ENCODE measurements around the gene COX14. TPM values are rescaled to one million over a fixed set of nuclear protein-coding genes. Genes with fewer than 3 reads are reported as not detected.

The COX14 gene
- total RNA-seq, 4 donors from 2014 or later: 22.1 to 107 (median 62.0) TPM

DNA sequence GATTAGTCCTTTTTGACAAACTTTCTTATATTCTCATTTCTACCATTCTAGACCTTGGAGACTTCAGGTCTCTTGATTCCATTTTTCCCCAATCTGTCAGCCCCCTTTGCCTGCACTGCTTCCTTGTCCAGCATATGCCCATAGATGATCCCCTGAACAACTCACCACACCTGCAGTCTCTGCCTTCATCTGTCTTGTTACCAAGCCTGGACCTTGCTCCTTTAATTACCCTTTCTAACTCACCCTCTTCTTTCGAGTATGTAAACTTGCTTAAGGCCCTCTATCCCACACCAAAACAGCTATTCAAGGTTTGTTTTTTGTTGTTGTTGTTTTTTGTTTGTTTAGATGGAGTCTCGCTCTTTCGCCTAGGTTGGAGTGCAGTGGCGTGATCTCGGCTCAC is 9.6 kb downstream of the COX14 start:
- H3K9me3 ChIP-seq: no peaks in the 10 kb centered on the region
- H3K27ac ChIP-seq: peak overlapping the region; percentile 5 to 43 (median 24)
- no peak for DNase-seq
- peaks cover 0 to 25% (median 7%) of the 10 kb centered on the region in 4 donors for H3K36me3 ChIP-seq
- H3K27me3 ChIP-seq: no peaks in the 10 kb centered on the region
- 67 to 81% methylated on average over 4 to 5 of the region's 5 CpGs for WGBS, 2 donors (ENCODE audit: low coverage in 1 of 2)
- TF ChIP-seq POLR2A (IDR thresholded peaks at IDR 0.05) (no peak), POLR2AphosphoS5 (IDR thresholded peaks at IDR 0.05) (no peak), EP300 (IDR thresholded peaks at IDR 0.05; ENCODE audit: low read depth) (no peak)
- TF ChIP-seq, protein P1, sequence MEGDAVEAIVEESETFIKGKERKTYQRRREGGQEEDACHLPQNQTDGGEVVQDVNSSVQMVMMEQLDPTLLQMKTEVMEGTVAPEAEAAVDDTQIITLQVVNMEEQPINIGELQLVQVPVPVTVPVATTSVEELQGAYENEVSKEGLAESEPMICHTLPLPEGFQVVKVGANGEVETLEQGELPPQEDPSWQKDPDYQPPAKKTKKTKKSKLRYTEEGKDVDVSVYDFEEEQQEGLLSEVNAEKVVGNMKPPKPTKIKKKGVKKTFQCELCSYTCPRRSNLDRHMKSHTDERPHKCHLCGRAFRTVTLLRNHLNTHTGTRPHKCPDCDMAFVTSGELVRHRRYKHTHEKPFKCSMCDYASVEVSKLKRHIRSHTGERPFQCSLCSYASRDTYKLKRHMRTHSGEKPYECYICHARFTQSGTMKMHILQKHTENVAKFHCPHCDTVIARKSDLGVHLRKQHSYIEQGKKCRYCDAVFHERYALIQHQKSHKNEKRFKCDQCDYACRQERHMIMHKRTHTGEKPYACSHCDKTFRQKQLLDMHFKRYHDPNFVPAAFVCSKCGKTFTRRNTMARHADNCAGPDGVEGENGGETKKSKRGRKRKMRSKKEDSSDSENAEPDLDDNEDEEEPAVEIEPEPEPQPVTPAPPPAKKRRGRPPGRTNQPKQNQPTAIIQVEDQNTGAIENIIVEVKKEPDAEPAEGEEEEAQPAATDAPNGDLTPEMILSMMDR (IDR thresholded peaks at IDR 0.05): no peak
- no peak overlapping the region for H3K4me3 ChIP-seq
- in situ Hi-C loops (cut with MboI; ENCODE audit: low pct_ligation_motif_present in 1 of 4, low pct_unique_long_range_greater_than_20kb in 1 of 4, low sequenced_read_pairs in 3 of 4): no loop called here
- intact Hi-C loops (cut with DNase I; ENCODE audit: low total_unique reads): no loop called here
- H3K4me1 ChIP-seq: peaks cover 6 to 46% (median 14%) of the 10 kb centered on the region in 4 donors

DNA sequence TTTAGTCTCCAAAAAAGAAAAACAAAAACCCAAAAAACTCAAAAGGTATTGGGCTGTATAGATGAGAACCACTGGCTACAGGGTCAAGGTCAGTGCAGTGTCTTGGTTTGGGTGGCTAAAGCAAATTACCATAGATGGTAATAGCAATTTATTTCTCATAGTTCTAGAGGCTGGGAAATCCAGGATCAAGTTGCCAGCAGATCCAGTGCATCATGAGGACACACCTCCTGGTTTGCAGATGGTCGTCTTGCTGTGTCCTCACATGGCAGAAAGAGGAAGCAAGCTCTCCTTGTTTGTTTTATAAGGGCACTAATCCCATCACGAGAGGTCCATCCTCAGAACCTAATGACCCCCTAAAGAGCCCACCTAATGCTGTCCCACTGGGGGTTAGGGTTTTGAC is 11.2 kb downstream of the COX14 start:
- 63 to 71% methylated on average over 1 to 2 of the region's 2 CpGs for WGBS, 2 donors (ENCODE audit: low coverage in 1 of 2)
- Histone ChIP-seq H3K4me1 (peaks cover 6 to 33% (median 11%) of the 10 kb centered on the region in 4 donors), H3K36me3 (peaks cover 0 to 25% (median 5%) of the 10 kb centered on the region in 4 donors), H3K9me3 (no peaks in the 10 kb centered on the region), H3K27ac (no peak overlapping the region), H3K27me3 (no peaks in the 10 kb centered on the region), H3K4me3 (no peak overlapping the region)
- DNase-seq: no peak
- in situ Hi-C loops (cut with MboI; ENCODE audit: low pct_ligation_motif_present in 1 of 4, low pct_unique_long_range_greater_than_20kb in 1 of 4, low sequenced_read_pairs in 3 of 4): no loop called here
- TF ChIP-seq, protein P1 (IDR thresholded peaks at IDR 0.05): no peak
- TF ChIP-seq EP300 (IDR thresholded peaks at IDR 0.05; ENCODE audit: low read depth): no peak
- TF ChIP-seq POLR2AphosphoS5 (IDR thresholded peaks at IDR 0.05): no peak
- no peak for TF ChIP-seq POLR2A (IDR thresholded peaks at IDR 0.05)
- intact Hi-C loops (cut with DNase I; ENCODE audit: low total_unique reads): no loop called here

DNA sequence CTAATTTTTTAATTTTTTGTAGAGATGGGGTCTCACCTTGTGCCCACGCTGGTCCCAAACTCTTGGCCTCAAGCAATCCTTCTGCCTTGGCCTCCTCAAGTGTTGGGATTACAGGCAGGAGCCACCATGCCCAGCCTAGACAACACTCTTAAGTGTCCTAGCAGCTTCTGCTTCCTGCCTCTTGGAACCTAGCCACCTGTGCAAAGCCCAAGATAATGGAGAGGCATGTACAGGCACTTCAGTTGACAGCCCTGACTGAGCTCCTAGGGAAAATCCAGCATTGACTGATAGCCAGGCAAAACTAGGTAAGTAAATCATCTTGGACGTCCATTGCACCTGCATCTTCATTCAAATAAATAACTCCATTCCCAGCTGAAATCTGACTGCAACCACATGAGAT is 15.5 kb downstream of the COX14 start:
- in situ Hi-C loops (cut with MboI; ENCODE audit: low pct_ligation_motif_present in 1 of 4, low pct_unique_long_range_greater_than_20kb in 1 of 4, low sequenced_read_pairs in 3 of 4): no loop called here
- WGBS, 2 donors (ENCODE audit: low coverage in 1 of 2): 87% methylated on average over 2 of the region's 2 CpGs; no CpG with 5 or more reads in 1 of the 2 donors
- DNase-seq: no peak
- intact Hi-C loops (cut with DNase I; ENCODE audit: low total_unique reads): no loop called here
- TF ChIP-seq, protein P1 (IDR thresholded peaks at IDR 0.05): no peak
- TF ChIP-seq EP300 (IDR thresholded peaks at IDR 0.05; ENCODE audit: low read depth) (no peak), POLR2AphosphoS5 (IDR thresholded peaks at IDR 0.05) (no peak), POLR2A (IDR thresholded peaks at IDR 0.05) (no peak)
- Histone ChIP-seq H3K9me3 (no peaks in the 10 kb centered on the region), H3K36me3 (peaks cover 0 to 17% (median 8%) of the 10 kb centered on the region in 4 donors), H3K4me1 (peaks cover 0 to 11% (median 0%) of the 10 kb centered on the region in 4 donors), H3K27me3 (no peaks in the 10 kb centered on the region), H3K4me3 (no peak overlapping the region), H3K27ac (no peak overlapping the region)

DNA sequence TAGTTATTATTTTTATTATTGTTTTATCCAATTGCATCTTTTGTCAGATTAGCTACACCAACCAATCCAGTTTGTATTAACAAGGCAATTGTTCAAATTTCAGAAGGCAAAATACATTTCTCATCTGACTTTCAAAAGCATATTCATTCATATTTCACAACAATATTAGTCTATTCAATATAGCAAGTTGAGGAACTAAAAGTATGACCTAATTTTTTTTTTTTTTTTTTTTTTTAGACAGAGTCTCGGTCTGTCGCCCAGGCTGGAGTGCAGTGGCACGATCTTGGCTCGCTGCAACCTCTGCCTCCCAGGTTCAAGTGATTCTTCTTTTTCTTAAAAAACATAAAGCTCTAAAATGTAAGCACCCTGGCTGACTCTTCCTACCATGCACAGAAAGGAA is 17.3 kb downstream of the COX14 start:
- in situ Hi-C loops (cut with MboI; ENCODE audit: low pct_ligation_motif_present in 1 of 4, low pct_unique_long_range_greater_than_20kb in 1 of 4, low sequenced_read_pairs in 3 of 4): no loop called here
- Histone ChIP-seq H3K4me1 (peaks cover 0 to 4% (median 0%) of the 10 kb centered on the region in 4 donors), H3K27me3 (no peaks in the 10 kb centered on the region), H3K36me3 (peaks cover 0 to 27% (median 12%) of the 10 kb centered on the region in 4 donors), H3K4me3 (no peak overlapping the region), H3K27ac (no peak overlapping the region), H3K9me3 (no peaks in the 10 kb centered on the region)
- intact Hi-C loops (cut with DNase I; ENCODE audit: low total_unique reads): no loop called here
- DNase-seq: no peak
- TF ChIP-seq POLR2A (IDR thresholded peaks at IDR 0.05): no peak
- TF ChIP-seq, protein P1 (IDR thresholded peaks at IDR 0.05): no peak
- TF ChIP-seq POLR2AphosphoS5 (IDR thresholded peaks at IDR 0.05): no peak
- no peak for TF ChIP-seq EP300 (IDR thresholded peaks at IDR 0.05; ENCODE audit: low read depth)
- 79 to 89% methylated on average over 4 of the region's 4 CpGs for WGBS, 2 donors (ENCODE audit: low coverage in 1 of 2)

Data from transverse colon (tissue), 4 donors.